Lung (tissue), 12 donors: ENCODE results near the gene CEACAM16. TPM values are rescaled to one million over a fixed set of nuclear protein-coding genes. Genes with fewer than 3 reads are reported as not detected.

Experiments used
- ATAC-seq: fragments of 200-7000 bp; cut with Tn5 transposase; one replicate; pipeline ENCODE4 v1.9.1; 2020; ENCODE audit warnings: moderate number of reproducible peaks; ENCODE audit not compliant: insufficient read depth, low FRiP score
- DNase-seq, 3 donors: peaks; one replicate each; pipeline ENCODE4 v3.0.0-alpha.2; 2013 to 2017
- H3K27ac ChIP-seq, 2 donors: one replicate each; pipeline ENCODE4 v1.5.1; 2013; ENCODE audit warnings: mild to moderate bottlenecking in 2 of 2, moderate library complexity in 2 of 2, control low read depth in 1 of 2, inconsistent platforms in 1 of 2, low read depth in 1 of 2, low read length in 1 of 2
- H3K27me3 ChIP-seq, 3 donors: one replicate each; pipeline ENCODE4 v1.5.1; 2013; ENCODE audit warnings: low read length in 2 of 3; ENCODE audit not compliant: control insufficient read depth in 3 of 3, insufficient read depth in 3 of 3
- H3K36me3 ChIP-seq, 4 donors: one replicate each; pipeline ENCODE4 v1.5.1; 2013; ENCODE audit warnings: low read length in 4 of 4, mild to moderate bottlenecking in 1 of 4, moderate library complexity in 1 of 4; ENCODE audit not compliant: control insufficient read depth in 4 of 4, insufficient read depth in 4 of 4
- H3K4me1 ChIP-seq, 5 donors: one replicate each; pipeline ENCODE4 v1.5.1; 2013; ENCODE audit warnings: low read length in 5 of 5, mild to moderate bottlenecking in 2 of 5, moderate library complexity in 1 of 5; ENCODE audit not compliant: control insufficient read depth in 5 of 5, insufficient read depth in 5 of 5
- H3K4me3 ChIP-seq: one replicate; pipeline ENCODE4 v1.5.1; 2013; ENCODE audit warnings: mild to moderate bottlenecking, control low read depth, moderate library complexity
- H3K9ac ChIP-seq, 2 donors: one replicate each; pipeline ENCODE4 v1.5.1; 2013; ENCODE audit warnings: low read length in 2 of 2, control low read depth in 1 of 2; ENCODE audit not compliant: insufficient read depth in 1 of 2
- H3K9me3 ChIP-seq, 4 donors: one replicate each; pipeline ENCODE4 v1.5.1; 2013; ENCODE audit warnings: low read length in 3 of 4, mild to moderate bottlenecking in 1 of 4, moderate library complexity in 1 of 4; ENCODE audit not compliant: control insufficient read depth in 4 of 4, insufficient read depth in 3 of 4
- CTCF ChIP-seq: IDR thresholded peaks from 2 replicates; pipeline ENCODE4 v1.5.1; 2012; ENCODE audit warnings: mild to moderate bottlenecking; ENCODE audit errors: control extremely low read depth, extremely low read depth
- WGBS, 2 donors: extraction: QIAGEN DNeasy Blood & Tissue Kit; methylation state at CpG; one replicate each; pipeline ENCODE4 v1.1.7; 2013; 5-methylcytosine and 5-hydroxymethylcytosine counted together
- polyA plus RNA-seq, 2 donors: library from polyadenylated mRNA; stranded (reverse); fragments of 200-250 nt; gene quantifications; one replicate each; pipeline ENCODE4 v1.2.1, GENCODE V29; 2013
- total RNA-seq, 2 donors: library from RNA; depleted of rRNA in 1 of 2; stranded (reverse); fragments of >200 nt in 1 of 2; gene quantifications; one replicate each; pipeline ENCODE4 v1.2.1, GENCODE V29; 2014 to 2021
- donor health status: control.
- donor health status: control.
- donor health status: Bipolar disorder and iron deficiency.
- donor health status: healthy.
- donor health status: DM: yes; HTN: yes; CAD: no.

Gene CEACAM16
- total and polyA plus RNA-seq, 4 donors, result 0.26 TPM; not detected in 3

DNA sequence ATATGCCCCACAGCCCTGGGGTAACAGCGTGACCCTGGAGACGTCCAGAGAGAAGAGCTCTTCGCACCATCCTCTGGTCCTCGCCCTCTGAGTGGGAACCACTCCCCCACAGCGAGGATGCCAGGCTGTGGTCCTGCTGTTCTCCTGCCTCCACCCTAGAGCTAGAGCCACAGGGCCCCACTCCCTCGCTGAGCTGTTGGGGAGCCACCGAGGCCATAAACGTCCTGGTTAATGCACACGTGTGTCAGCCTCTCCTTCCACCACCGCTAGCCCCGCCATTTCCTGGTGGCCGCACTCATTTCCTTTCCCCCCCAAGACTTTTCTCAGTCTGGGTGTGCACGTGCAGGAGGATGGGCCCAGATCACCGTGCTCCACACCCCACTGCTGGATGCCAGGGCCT is 11.5 kb downstream of the CEACAM16 start:
- Histone ChIP-seq H3K4me3 (no peak overlapping the region), H3K27me3 (no peaks in the 10 kb centered on the region), H3K9me3 (peaks cover 0 to 7% (median 2%) of the 10 kb centered on the region in 4 donors), H3K36me3 (no peaks in the 10 kb centered on the region), H3K9ac (no peak overlapping the region), H3K4me1 (peaks cover 0 to 5% (median 0%) of the 10 kb centered on the region in 5 donors), H3K27ac (no peak overlapping the region)
- WGBS, 2 donors, result 47 to 58% methylated on average over 14 of the region's 14 CpGs
- DNase-seq, result no peak
- ATAC-seq, result no peak
- TF ChIP-seq CTCF, result no peak

DNA sequence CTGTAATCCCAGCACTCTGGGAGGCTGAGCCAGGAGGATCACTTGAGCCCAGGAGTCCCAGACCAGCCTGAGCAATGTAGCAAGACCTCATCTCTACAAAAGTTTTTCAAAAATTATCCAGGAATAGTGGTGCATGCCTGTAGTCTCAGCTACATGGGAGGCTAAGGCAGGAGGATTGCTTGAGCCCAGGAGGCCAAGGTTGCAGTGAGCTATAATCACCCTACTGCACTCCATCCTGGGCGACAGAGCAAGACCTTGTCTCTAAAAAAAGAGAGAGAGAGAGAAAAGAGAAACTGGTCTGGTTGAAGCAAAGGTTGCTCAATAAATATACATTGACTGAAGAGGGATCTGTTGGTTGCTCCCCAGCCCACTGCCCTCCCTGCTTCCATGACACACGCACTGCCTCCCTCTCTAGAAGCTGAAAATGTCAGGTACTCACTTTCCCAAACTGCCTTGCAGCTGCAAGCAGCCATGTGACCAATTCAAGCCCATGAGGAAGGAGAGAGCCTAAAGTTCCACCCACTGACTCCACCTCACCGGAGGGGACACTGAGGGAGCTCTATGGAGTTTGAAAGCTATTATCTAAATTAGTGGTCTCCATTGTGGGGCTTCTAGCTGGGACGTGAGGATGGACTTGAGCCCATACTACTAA is 14.0 kb downstream of the CEACAM16 start:
- TF ChIP-seq CTCF, result no peak
- ATAC-seq, result no peak
- DNase-seq, result no peak
- WGBS, 2 donors, result 60 to 63% methylated on average over 4 of the region's 4 CpGs
- no peaks in the 10 kb centered on the region for H3K27me3 ChIP-seq
- peaks cover 0 to 5% (median 0%) of the 10 kb centered on the region in 5 donors for H3K4me1 ChIP-seq
- no peak overlapping the region for H3K27ac ChIP-seq
- no peak overlapping the region for H3K9ac ChIP-seq
- H3K4me3 ChIP-seq, result no peak overlapping the region
- H3K9me3 ChIP-seq, result peaks cover 0 to 7% (median 2%) of the 10 kb centered on the region in 4 donors
- no peaks in the 10 kb centered on the region for H3K36me3 ChIP-seq

GRCh38 chr19:44714597-44715169 is 15.7 kb downstream of the CEACAM16 start:
- Histone ChIP-seq H3K9me3 (peaks cover 0 to 7% (median 2%) of the 10 kb centered on the region in 4 donors), H3K27me3 (no peaks in the 10 kb centered on the region), H3K4me1 (peaks cover 0 to 15% (median 10%) of the 10 kb centered on the region in 5 donors), H3K27ac (no peak overlapping the region), H3K4me3 (no peak overlapping the region), H3K9ac (no peak overlapping the region), H3K36me3 (no peaks in the 10 kb centered on the region)
- no peak for TF ChIP-seq CTCF
- WGBS, 2 donors, result 50% methylated on average over 2 of the region's 2 CpGs
- DNase-seq (no peak), ATAC-seq (no peak)
